Neuronal stem cell (in vitro differentiated cells): ENCODE results near the gene WDR1.

ENCODE experiments used
- DNase-seq: peaks from one replicate; pipeline ENCODE4 v3.0.0-alpha.2; 2013; ENCODE audit warnings: low spot score
- H2AFZ ChIP-seq: one replicate; pipeline ENCODE4 v1.6.1; 2013; ENCODE audit warnings: mild to moderate bottlenecking, low read length, inconsistent platforms
- H2AK5ac ChIP-seq: 2 replicates; pipeline ENCODE4 v1.6.1; 2013; ENCODE audit warnings: low read depth, mild to moderate bottlenecking, inconsistent platforms, low read length, moderate library complexity, mixed read lengths
- H2BK120ac ChIP-seq: 2 replicates; pipeline ENCODE4 v1.6.1; 2013; ENCODE audit warnings: low read depth, mild to moderate bottlenecking, inconsistent platforms, low read length, moderate library complexity, mixed read lengths
- H2BK12ac ChIP-seq: one replicate; pipeline ENCODE4 v1.6.1; 2013; ENCODE audit warnings: low read length, inconsistent platforms
- H2BK15ac ChIP-seq: 2 replicates; pipeline ENCODE4 v1.6.1; 2013; ENCODE audit warnings: mild to moderate bottlenecking, low read length, inconsistent platforms, mixed read lengths
- H2BK5ac ChIP-seq: one replicate; pipeline ENCODE4 v1.6.1; 2013; ENCODE audit warnings: inconsistent platforms, mild to moderate bottlenecking, low read length, moderate library complexity
- H3K14ac ChIP-seq: one replicate; pipeline ENCODE4 v1.6.1; 2013; ENCODE audit warnings: low read length, inconsistent platforms
- H3K18ac ChIP-seq: 2 replicates; pipeline ENCODE4 v1.6.1; 2013; ENCODE audit warnings: low read length, inconsistent platforms
- H3K23ac ChIP-seq: 2 replicates; pipeline ENCODE4 v1.6.1; 2013; ENCODE audit warnings: low read depth, mild to moderate bottlenecking, mixed read lengths, low read length, inconsistent platforms; ENCODE audit not compliant: poor library complexity
- H3K27ac ChIP-seq: replicated peaks from 3 replicates; pipeline ENCODE4 v1.5.1; 2013; ENCODE audit warnings: low read length, inconsistent platforms
- H3K27me3 ChIP-seq, 3 experiments: 2 replicates each; pipeline ENCODE4 v1.6.1; 2013; ENCODE audit warnings: low read length in 3 of 3, mild to moderate bottlenecking in 2 of 3, inconsistent platforms in 1 of 3, low read depth in 1 of 3, mixed read lengths in 1 of 3, moderate library complexity in 1 of 3; ENCODE audit not compliant: control insufficient read depth in 3 of 3, insufficient read depth in 3 of 3
- H3K36me3 ChIP-seq, 2 donors: replicated peaks in 1 of 2; 2 replicates each; pipeline ENCODE4 v1.6.1; 2013; ENCODE audit warnings: low read length in 2 of 2; ENCODE audit not compliant: control insufficient read depth in 2 of 2, insufficient read depth in 2 of 2
- H3K4ac ChIP-seq: 2 replicates; pipeline ENCODE4 v1.6.1; 2013; ENCODE audit warnings: inconsistent platforms, mild to moderate bottlenecking, low read length, moderate library complexity
- H3K4me1 ChIP-seq, 2 donors: 1 replicate in 1 of 2; 2 replicates in 1 of 2; pipeline ENCODE4 v1.6.1; 2013; ENCODE audit warnings: low read length in 2 of 2, low read depth in 1 of 2; ENCODE audit not compliant: control insufficient read depth in 2 of 2, insufficient read depth in 1 of 2
- H3K4me2 ChIP-seq: one replicate; pipeline ENCODE4 v1.6.1; 2013; ENCODE audit warnings: mild to moderate bottlenecking, low read length, inconsistent platforms; ENCODE audit not compliant: insufficient read depth, poor library complexity, severe bottlenecking
- H3K4me3 ChIP-seq, 2 donors: 2 replicates each; pipeline ENCODE4 v1.5.1; 2013; ENCODE audit warnings: low read length in 2 of 2, mild to moderate bottlenecking in 2 of 2, inconsistent platforms in 1 of 2, moderate library complexity in 1 of 2
- H3K79me1 ChIP-seq: one replicate; pipeline ENCODE4 v1.6.1; 2013; ENCODE audit warnings: low read depth, mild to moderate bottlenecking, inconsistent platforms, low read length, moderate library complexity
- H3K9ac ChIP-seq: one replicate; pipeline ENCODE4 v1.6.1; 2013; ENCODE audit warnings: mild to moderate bottlenecking, low read depth, low read length, inconsistent platforms; ENCODE audit not compliant: poor library complexity
- H3K9me3 ChIP-seq, 2 donors: replicated peaks in 1 of 2; 2 replicates each; pipeline versions ENCODE3 to v1.6.1; 2013; ENCODE audit warnings: low read length in 2 of 2, mild to moderate bottlenecking in 2 of 2, inconsistent platforms in 1 of 2, low read depth in 1 of 2, mixed read lengths in 1 of 2, moderate library complexity in 1 of 2; ENCODE audit not compliant: control insufficient read depth in 2 of 2, insufficient read depth in 1 of 2
- H4K8ac ChIP-seq: one replicate; pipeline ENCODE4 v1.6.1; 2013; ENCODE audit warnings: low read depth, mild to moderate bottlenecking, inconsistent platforms, low read length, moderate library complexity
- H4K91ac ChIP-seq: one replicate; pipeline ENCODE4 v1.6.1; 2013; ENCODE audit warnings: low read length, low read depth, mild to moderate bottlenecking, inconsistent platforms; ENCODE audit not compliant: poor library complexity
- WGBS, 2 donors: extraction: QIAGEN DNeasy Blood & Tissue Kit; methylation state at CpG; one replicate each; pipeline ENCODE4 v1.1.7; 2013; ENCODE audit warnings: missing lambda C conversion rate in 2 of 2, mixed read lengths in 1 of 2; ENCODE audit not compliant: insufficient read length in 2 of 2, insufficient replicate concordance in 1 of 2; ENCODE audit errors: extremely low coverage in 2 of 2; 5-methylcytosine and 5-hydroxymethylcytosine counted together

WDR1 gene

GRCh38 chr4:10104991-10105276, 11.7 kb downstream of the WDR1 start:
- no peak overlapping the region for H3K4me3 ChIP-seq
- H2BK12ac ChIP-seq: peak overlapping the region; percentile 19
- peaks cover 19 to 87% of the 10 kb centered on the region in 2 donors for H3K36me3 ChIP-seq
- no peak overlapping the region for H2AK5ac ChIP-seq
- H2BK15ac ChIP-seq: no peak overlapping the region
- peak overlapping the region; percentile 67 for H3K9ac ChIP-seq
- no peaks in the 10 kb centered on the region for H3K27me3 ChIP-seq
- H3K27ac ChIP-seq: peak overlapping the region; percentile 68
- H3K4me1 ChIP-seq: peaks cover 32 to 58% of the 10 kb centered on the region in 2 donors
- peaks cover 11% of the 10 kb centered on the region for H3K79me1 ChIP-seq
- no peak overlapping the region for H2BK5ac ChIP-seq
- H3K4ac ChIP-seq: no peak overlapping the region
- no CpG with 5 or more reads among the region's 6 CpGs for WGBS, 2 donors
- DNase-seq: no peak
- H2BK120ac ChIP-seq: no peak overlapping the region
- H4K8ac ChIP-seq: no peak overlapping the region
- H4K91ac ChIP-seq: no peak overlapping the region
- H3K4me2 ChIP-seq: no peak overlapping the region
- no peak overlapping the region for H3K18ac ChIP-seq
- no peaks in the 10 kb centered on the region for H3K9me3 ChIP-seq
- no peak overlapping the region for H2AFZ ChIP-seq
- H3K14ac ChIP-seq: no peak overlapping the region
- no peak overlapping the region for H3K23ac ChIP-seq

DNA sequence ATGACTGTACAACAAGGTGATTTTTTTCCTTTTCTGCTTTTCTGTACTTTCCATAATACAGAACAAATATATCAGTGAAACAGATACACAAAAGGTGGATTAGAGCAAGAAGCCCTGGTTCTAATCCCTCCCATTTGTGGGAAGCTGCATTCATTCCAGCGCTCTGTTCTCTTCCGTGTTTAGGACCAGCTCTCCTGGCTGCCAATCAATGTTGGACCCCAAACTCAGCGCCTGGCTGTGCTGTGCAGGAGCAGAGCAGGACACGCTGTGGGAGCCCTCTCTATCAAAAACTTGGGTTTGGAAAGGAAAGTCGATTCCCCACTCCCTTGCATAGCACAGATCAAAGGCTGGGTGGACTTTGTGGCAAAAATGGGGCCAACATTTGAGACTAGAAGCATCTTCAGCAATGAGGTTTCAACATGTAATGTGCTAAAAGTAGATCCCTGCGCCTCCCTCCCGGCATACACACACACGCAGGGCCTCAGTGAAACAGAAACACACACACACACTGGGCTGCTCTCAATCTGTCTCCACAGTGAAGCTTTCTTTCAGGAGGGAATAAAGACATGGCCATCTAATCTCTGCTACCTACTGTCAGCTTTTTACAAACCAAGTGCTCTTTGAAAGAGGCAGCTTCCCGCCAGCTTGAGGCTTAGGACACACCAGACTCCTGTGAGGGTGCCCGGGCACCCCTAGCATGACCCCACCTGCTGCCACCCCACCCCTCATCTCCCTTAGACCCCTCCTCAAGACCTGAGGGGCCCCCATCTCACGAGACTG, 12.2 kb downstream of the WDR1 start:
- Histone ChIP-seq H2AFZ (no peak overlapping the region), H4K8ac (no peak overlapping the region), H3K27ac (peak overlapping the region; percentile 68), H3K9me3 (no peaks in the 10 kb centered on the region), H3K4me3 (no peak overlapping the region), H2AK5ac (no peak overlapping the region), H3K18ac (peak overlapping the region; percentile 46), H3K23ac (no peak overlapping the region), H2BK5ac (no peak overlapping the region), H3K14ac (no peak overlapping the region), H3K79me1 (peaks cover 11% of the 10 kb centered on the region), H3K9ac (no peak overlapping the region), H2BK120ac (no peak overlapping the region), H3K27me3 (no peaks in the 10 kb centered on the region), H3K4ac (no peak overlapping the region), H3K36me3 (peaks cover 19 to 87% of the 10 kb centered on the region in 2 donors), H2BK12ac (no peak overlapping the region), H3K4me2 (no peak overlapping the region), H3K4me1 (peaks cover 32 to 60% of the 10 kb centered on the region in 2 donors), H2BK15ac (no peak overlapping the region), H4K91ac (no peak overlapping the region)
- no peak for DNase-seq
- WGBS, 2 donors: no CpG with 5 or more reads among the region's 11 CpGs

GRCh38 chr4:10102474-10103332, 13.9 kb downstream of the WDR1 start:
- Histone ChIP-seq H3K18ac (peak overlapping the region; percentile 57), H3K79me1 (peaks cover 17% of the 10 kb centered on the region), H2BK5ac (no peak overlapping the region), H2BK15ac (no peak overlapping the region), H2AK5ac (no peak overlapping the region), H2BK12ac (no peak overlapping the region), H3K23ac (no peak overlapping the region), H3K9me3 (no peaks in the 10 kb centered on the region), H3K4me2 (no peak overlapping the region), H3K4me3 (no peak overlapping the region), H2BK120ac (no peak overlapping the region), H4K8ac (no peak overlapping the region), H4K91ac (no peak overlapping the region), H3K27me3 (no peaks in the 10 kb centered on the region), H2AFZ (no peak overlapping the region), H3K27ac (peak overlapping the region; percentile 71), H3K36me3 (peaks cover 21 to 87% of the 10 kb centered on the region in 2 donors), H3K4ac (no peak overlapping the region), H3K9ac (no peak overlapping the region), H3K4me1 (peaks cover 32 to 59% of the 10 kb centered on the region in 2 donors), H3K14ac (no peak overlapping the region)
- DNase-seq: no peak
- no CpG with 5 or more reads among the region's 13 CpGs for WGBS, 2 donors
